Measurements from ENCODE around the gene GABRB2.

Gene GABRB2

DNA sequence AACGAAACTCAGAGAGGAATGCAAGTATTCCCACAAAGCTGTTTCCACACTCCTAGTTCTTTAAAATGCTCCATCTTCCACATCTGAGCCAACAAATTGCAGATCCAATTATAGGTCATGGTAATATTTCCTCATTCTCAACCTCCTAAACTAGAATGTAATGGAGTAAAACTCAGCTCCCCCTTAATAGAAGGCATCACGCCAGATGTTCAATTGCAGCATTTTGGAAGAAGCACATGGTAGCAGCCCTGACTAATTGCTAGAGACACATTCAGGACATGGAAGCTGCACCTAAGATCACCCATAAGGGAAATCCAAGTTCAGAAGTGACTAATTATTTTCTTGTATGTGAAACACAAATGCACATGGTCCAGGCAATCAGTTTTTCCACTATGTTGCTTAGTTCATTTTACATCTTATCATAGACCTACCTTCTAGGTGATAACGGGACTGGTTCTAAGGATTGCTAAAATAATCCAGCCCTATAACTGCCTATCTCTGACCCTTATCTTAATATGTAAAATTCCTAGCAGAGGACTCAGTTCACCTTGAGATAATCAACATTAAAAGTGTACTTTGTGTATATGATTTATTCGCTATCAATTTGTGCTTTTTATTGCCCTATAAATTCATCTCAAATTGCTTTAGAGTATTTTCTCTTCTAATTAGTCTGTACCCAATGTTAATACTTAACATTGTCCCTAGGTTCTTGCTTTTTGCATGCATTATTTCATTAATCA lies 75.1 kb downstream of the GABRB2 start:
- no peak for DNase-seq (ENCODE audit: low read depth in 2 of 2)

DNA sequence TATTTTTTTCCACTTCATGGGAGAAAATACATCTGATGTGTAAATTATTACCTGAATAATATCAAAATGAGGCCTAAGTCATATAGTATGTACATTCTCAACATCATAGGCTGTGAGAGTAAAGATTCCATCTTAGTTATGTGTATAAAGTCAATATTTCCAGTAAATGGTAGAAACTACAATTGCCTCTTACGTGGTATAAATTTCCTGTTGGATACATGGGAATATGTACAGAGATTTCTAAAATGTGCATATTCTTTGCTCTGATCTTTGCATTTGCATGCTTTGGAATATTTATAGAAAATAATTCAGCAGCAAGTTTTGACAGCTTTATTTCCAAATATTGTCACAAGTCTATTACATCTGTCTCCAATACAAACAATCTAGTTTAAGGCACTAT lies 78.8 kb downstream of the GABRB2 start:
- no peak for DNase-seq (ENCODE audit: low read depth in 2 of 2)

DNA sequence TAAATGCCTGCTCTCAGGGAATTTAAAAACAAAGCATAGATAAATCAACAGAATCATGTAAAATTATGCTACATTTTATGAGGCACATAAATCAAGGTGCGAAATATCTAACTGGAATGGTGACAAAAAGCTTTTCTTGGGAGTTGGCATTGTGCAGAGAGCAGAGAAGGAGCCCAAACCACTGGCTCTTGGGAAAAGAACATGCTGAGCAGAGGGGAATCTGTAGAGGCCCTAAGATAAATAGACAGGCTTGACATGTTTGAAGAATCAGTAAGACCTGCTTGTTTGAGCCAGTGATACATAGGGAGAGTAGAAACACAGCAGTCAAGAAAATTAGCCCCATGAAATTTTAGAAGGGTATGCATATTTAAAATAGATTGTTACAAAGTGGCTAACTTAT lies 85.8 kb downstream of the GABRB2 start:
- no peak for DNase-seq (ENCODE audit: low read depth in 2 of 2)

DNA sequence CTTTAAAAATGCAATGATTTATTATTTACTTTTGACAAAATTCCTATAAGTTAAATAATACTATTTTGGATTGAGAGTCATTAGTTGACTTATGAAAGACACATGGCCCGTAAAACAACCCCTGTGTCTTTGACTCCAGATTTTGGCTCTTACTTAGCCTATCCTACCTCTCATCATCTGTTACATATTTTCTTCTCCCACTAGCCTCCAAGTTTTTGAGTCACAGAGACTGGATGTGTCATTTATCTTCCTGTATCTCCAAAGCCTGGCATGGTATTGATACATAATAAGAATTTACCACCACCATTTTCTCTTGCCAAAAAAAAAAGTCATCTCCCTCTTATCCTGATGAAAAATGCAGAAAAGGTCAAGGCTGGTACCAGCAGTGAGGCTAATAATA lies 99.9 kb downstream of the GABRB2 start:
- DNase-seq (ENCODE audit: low read depth in 2 of 2): no peak

DNA sequence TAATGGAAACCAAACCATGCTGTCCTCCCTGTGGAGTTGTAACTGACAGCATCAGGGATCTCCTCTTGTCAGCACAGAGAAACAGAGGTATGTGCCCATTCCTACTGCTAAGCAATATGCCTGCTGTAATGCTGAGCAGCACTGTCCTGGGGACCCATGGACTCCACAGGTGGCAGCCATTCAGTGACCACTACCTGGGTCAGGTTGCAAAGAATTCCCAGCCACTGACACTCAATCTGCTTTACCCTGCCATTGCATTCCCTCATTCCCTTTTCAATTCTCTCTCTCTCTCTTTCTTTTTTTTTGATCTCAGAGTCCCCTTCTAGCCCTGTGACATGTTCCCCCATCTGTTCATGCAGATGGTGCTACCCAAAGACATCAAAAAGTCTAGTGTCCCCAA lies 104.1 kb downstream of the GABRB2 start:
- DNase-seq (ENCODE audit: low read depth in 2 of 2): no peak

DNA sequence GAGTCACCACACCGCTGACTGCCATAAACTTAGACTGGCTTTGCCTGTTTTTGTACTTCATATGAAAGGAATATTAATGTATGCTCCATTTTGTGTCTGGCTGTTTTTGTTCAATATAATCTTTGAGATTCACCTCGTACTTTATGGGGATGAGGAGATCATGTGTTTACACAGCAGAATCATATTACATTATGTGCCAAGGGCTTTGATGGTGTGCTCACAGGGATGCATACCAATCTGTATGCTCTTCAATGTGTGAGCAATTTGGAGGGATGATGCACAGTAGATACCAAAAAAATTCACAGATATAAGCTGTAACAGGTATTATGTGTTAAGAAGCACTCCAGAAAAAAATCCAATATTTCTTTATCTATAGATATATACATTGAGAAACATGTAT lies 113.7 kb downstream of the GABRB2 start:
- DNase-seq (ENCODE audit: low read depth in 2 of 2): no peak

DNA sequence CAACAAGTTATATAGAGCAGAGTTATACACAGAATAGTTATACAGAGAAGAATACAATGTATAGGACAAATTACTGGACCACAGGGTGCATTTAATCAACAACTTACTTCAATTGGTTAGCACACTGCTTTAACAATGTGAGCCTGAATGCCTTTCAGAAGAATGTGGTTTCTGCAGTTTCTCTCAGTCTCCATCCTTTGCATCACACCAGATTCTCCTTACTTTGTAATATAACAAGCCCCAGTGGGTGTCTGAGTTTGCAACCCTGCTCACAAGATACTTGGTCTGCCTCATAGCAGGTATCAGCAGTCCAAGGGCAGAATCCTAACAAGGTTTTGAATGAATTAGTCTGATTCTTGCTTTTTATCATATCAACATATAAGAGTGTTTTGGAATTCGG lies 114.6 kb downstream of the GABRB2 start:
- no peak for DNase-seq (ENCODE audit: low read depth in 2 of 2)

DNA sequence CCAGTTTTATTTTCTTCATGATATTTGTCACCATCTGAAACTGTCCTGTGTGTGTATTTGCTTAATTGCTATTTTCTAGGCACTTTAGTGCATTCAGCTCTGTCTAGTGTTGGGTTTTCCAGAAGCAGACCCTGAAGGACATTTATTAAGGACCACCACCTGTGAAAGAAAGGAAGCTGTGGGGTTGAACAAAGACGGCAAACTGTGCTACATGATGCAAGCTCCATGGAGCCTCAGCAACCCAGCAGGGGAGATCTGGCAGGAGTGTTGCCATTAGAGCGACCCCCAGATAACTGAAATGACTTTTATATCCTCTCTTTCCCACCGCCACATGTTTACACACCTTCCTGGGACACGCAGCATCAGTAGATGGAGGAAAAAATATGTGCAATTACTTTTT lies 125.5 kb downstream of the GABRB2 start:
- no peak for DNase-seq (ENCODE audit: low read depth in 2 of 2)

DNA sequence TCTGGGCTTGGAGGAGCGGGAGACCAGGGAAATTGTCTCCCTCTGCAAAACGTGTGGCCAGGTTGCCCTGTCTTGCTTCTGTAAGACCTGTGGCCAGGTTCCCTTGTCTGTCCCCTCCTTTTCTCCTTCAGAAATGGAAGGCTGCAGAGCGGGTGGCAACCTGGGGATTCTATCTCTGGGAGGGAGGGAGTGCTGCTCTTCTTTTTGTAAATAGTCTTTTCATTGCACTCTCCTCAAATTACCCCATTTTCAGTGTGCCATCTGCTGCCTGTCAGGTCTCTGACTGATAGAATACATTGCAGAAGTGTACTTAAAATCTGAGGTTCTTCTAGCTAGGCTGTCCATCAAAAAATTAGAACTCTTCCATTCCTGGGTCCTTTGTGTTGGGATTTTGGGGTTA lies 126.0 kb downstream of the GABRB2 start:
- DNase-seq (ENCODE audit: low read depth in 2 of 2): no peak

DNA sequence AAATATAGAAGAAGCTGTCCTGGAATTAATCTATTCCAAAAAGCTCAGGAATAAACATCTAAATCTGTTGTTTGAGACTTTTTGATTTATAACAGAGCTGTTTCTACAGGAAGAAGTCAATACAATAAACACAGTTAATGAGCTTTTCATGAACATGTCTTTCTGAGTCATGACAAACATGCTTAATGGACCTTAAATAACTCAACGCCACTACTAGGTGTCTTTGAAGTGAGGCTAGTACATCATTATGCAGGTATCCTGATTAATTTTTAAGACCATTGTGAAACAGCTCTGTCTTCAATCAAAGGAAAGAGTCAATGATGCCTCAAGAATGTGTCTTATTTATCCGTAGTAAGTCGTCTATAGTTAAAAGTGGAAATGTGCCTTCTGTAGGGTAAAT lies 131.6 kb downstream of the GABRB2 start:
- DNase-seq (ENCODE audit: low read depth in 2 of 2): no peak

DNA sequence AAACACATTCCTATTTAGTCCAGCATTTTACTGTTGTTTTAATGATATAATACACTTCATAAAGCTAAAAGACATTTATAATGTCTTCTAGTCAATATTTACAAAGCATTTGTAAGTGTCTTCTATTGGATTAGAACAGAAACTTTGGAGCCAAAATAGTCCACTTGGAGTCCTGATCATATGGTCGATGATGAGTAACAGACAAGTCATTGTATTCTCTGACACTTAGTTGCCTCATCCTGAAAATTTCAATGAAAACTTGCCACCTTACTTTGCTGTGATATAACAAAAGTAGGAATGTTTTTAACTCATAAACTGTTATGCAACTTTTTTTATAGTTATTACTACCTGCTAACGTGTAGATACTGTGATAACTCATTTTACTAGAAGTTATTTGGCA lies 132.5 kb downstream of the GABRB2 start:
- DNase-seq (ENCODE audit: low read depth in 2 of 2): no peak

DNA sequence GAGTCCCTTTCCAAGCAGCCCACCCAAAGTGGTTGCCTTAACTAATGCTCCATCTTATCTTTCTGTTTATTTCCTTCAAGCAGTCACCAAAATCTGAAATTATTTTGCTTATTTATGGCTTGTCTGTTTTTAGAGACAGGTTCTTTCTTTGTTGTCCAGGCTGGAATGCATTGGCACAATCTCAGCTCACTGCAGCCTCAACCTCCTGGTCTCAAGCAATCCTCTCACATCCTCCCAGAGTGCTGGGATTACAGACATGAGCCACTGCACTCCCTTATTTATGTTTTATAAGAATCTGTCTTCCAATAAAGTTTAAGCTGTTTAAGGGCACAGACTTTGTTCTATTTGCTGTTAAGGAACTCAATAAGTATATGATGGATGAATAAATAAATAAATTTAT lies 133.7 kb downstream of the GABRB2 start:
- no peak for DNase-seq (ENCODE audit: low read depth in 2 of 2)

DNA sequence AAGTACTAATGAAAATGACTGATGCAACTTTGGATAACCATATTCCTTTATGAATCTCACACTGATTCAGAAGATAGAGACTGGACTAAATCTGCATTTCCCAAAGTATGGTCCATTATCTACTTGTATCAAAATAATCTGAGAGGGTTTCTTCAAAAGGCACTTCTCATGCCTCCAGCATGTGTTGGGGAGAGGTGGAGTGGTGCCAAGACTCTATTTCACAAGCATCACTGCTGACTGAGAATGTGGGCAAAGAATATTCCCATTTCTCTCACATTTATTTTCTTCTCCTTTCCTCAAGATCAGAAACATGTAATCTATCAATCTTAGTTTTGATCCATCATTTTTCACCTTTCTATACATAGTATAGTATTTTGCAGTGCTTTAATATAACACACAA lies 135.4 kb downstream of the GABRB2 start:
- no peak for DNase-seq (ENCODE audit: low read depth in 2 of 2)

DNA sequence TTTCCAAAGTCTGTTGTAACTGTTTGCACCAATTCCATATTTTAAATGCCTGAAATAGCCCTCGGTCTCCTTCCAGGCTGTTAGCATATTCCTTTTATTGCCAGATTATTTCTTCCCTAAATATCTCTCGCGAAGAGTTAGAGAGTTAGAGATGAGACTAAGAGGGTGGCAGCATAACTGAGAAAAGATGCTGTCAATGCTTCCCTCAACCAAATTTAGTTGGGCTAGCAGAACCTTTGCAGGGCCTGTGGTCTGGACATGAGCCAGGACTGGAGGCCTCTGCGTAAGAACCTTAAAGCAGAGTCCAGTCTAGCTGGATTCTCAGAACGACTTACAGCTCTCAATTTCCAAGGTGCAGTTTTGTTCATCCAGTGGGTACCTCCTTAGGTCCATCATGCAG lies 135.9 kb downstream of the GABRB2 start:
- no peak for DNase-seq (ENCODE audit: low read depth in 2 of 2)

DNA sequence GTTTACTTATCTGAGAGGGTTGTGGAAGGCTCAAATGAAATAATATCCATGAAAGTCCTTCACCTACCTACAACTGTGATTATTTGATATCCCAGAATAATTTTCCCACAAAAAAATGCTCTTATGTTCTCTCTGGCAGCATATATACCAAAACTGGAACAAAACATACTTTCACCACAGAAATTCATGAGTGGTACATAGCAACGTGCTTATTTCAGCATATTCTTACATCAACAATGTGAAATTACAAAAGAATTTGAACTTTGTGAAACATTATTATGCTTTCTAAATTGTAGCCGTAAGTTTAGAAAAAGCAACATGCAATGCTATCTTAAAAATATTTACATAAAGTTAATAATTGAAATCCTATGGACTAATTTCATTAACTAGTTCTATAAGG lies 137.1 kb downstream of the GABRB2 start:
- no peak for DNase-seq (ENCODE audit: low read depth in 2 of 2)

DNA sequence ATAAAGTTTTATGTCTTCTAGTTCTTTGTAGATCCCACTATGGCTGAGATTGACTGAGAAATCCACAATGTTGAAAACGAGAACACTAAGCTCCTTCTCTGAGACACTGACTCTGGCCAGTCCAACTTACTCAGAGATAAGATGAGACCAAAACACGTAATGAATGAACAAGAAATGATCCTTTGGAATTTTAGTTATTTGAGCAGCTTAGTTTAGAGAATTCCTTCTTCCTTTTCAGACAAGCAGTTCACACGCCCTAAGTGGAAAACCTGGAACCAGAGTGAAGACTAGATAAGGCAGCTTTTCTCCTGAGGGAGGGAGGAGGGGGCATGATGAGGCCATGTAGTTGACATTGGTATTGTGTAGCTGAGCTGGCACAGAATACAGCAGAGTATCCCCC lies 139.6 kb downstream of the GABRB2 start:
- DNase-seq (ENCODE audit: low read depth in 2 of 2): no peak

DNA sequence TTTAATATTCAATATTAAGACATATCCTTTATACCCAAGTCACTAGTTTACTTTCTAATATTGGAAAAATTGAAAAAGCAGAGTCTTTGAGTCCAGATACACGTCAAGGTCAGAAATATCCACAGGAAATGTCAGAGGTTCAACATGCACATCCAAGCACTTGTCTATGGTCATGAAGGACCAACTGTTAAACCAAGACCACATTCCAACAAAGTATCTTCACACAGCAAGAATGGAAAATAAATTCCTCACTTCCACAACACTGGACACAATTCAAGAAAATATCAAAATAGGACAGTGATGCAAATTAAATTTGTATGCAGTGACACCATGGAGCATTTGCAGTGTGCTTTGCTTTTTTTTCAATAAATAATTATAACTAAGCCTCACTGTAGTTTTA lies 142.5 kb downstream of the GABRB2 start:
- no peak for DNase-seq (ENCODE audit: low read depth in 2 of 2)

DNA sequence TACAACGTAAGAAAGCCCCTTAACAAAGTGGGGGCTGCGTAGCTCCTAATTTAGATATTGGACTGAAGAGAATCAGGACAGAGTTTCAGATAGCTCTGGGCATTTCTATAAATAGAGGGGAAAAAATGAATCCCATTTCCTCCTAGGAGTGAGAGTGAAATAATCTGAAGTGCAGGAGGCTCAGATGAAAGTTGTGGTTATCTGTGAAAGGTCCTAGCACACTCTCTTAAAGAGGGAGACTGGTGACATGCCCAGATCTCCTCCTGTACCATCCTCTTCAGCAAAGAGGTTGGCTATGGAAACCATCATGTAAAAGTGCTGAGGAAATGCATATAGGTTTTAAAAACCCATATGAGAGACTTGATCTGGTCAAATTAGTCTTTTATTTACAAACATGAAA lies 143.4 kb downstream of the GABRB2 start:
- no peak for DNase-seq (ENCODE audit: low read depth in 2 of 2)

DNA sequence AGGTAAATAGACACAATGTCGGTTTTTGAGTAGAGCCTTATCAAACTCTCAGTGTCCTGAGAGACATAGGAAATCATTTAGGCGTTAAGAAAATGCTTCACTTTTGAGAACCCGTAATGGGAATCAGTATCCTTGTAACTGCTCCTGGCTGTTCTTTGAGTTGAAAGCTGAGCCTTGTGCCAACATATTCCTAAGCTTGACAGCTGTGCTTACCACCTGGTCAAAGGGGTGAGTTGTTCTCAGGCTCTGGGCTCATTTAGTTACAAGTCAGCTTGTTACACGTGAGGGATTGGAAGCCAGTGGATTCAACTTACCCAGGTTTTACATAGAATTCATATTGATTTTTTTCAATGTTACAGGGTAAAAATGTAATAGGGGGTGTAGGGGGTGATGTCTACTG lies 145.9 kb downstream of the GABRB2 start:
- no peak for DNase-seq (ENCODE audit: low read depth in 2 of 2)

DNA sequence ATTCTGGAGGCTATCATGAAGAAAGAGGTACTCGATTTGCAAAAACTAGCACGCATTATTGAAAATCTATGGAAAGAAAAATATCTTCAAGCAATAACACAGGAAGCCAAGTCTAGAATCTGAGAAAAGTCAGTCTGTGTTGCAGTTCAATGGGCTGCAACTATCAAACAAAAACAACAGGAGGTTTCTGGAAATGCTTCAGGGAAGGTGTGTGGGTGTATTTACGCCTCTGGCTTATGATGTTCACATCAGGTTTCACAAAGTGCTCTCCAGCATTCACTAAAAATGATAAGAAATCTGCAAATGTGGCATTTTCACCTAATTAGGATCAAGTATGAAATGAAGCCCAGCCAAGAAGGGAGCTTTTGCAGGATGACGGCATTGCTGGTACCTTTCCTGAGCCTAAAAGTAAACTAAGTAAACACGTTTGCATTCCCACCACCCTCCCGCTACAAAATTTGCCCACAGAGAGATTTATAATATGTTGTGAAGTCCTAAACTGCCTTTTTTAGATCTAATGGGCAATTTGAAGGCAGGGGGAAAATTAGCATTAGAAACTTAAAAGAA lies 146.4 kb downstream of the GABRB2 start:
- DNase-seq (ENCODE audit: low read depth in 2 of 2): no peak

DNA sequence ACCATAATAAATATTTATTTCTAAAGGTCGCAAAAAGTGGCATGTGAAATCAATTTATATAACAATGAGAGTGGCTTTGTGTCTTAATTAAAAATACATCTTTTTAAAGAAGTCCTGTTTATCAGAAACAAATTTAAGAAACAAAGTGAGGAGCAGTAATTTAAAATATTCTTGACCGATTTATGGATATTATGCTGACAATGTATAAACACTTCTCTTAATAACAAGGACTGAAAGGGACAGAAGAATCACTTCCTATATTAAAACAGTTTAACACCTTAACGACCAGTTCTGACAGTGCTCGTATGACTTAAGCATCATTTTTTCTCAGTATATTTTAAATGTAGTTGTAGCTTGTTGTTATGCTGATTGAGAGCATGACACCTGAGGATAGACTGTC lies 149.1 kb downstream of the GABRB2 start:
- no peak for DNase-seq (ENCODE audit: low read depth in 2 of 2)

DNA sequence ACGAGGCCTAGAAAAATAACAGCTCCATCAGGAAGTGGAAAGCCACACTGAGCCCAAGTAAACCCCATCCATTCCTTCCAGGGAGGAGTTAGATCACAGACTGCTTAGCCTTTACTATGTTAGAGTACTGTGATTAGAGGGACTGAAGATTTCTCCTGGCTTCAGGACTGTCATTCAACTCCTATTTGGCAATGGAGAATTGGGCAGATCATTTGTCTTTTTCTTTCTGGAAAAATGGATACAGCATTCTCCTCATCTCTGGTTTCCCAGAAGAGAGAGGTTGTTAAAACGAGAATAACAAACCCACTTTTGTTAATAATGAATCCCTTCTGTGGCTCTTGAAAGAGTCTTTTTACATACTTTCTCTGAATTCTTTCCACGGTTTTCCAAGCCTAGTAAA lies 150.4 kb downstream of the GABRB2 start:
- DNase-seq (ENCODE audit: low read depth in 2 of 2): no peak

DNA sequence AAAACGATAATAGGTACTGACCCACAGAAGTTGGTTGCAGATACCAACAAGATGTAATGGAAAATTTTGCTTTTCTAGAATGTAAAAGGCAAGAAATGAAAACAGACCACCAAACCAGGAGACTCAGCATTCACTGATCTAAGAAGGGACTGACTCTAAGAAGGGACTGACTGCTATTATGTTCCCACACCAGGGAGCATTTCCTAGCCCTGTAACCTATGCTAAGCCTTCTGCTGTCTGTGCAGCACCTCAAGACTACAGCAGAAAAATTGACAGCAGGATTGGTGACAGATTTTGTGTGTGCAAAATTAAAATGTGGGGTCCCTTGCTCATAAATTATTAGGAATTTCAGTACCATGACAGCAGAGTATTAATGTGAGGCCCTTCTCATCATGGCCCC lies 154.8 kb downstream of the GABRB2 start:
- DNase-seq (ENCODE audit: low read depth in 2 of 2): no peak

DNA sequence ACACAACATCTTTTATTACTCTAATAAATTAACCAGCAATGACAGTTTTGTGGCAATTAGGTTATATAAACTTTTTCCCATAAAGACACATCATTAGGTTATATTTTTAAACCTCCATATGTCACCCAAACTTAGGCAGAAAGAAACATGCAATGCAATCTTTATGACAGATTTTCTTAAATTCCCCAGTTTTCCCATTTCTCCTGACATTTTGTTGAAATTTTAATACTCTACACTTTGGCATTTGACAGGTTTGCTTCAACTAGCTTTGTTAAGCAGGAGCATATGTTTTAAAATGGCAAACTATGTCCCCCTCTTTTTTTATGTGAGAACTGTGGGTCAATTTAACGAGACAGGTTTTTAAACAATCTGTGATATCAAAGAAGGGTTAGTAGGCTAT lies 155.5 kb downstream of the GABRB2 start:
- DNase-seq (ENCODE audit: low read depth in 2 of 2): no peak
